IMR-90 (cell line): ENCODE data around the gene TMOD2. TPM values are rescaled to one million over a fixed set of nuclear protein-coding genes. Genes with fewer than 3 reads are reported as not detected.
A peak's percentile ranks its signal among the peaks of the same experiment; 100 is the strongest.

Source experiments
- ATAC-seq: fragments of 200-7000 bp; cut with Tn5 transposase; 2 replicates; pipeline ENCODE4 v1.9.1; 2020; ENCODE audit warnings: low read depth, mild to moderate bottlenecking, moderate library complexity
- BruUV-seq: library from RNA; stranded (reverse); fragments of 400-500 nt; replicated peaks from 2 replicates; lab custom pipeline; 2021; lab: Mats Ljungman, UMichigan
- CTCF ChIA-PET: fragments of 300-600 bp; formaldehyde crosslinking; extraction: SDS; loops from one replicate; lab custom pipeline; 2021; ENCODE audit warnings: antibody characterized with exemption; lab: Yijun Ruan, JAX
- POLR2A ChIA-PET: fragments of 300-600 bp; sonication (Branson Sonifier 250); formaldehyde crosslinking; loops from one replicate; lab custom pipeline; 2022; ENCODE audit warnings: antibody characterized with exemption; ENCODE audit not compliant: unreplicated experiment; lab: Charles Lee
- DNase-seq: peaks from one replicate; pipeline ENCODE4 v3.0.0; 2013
- H2AFZ ChIP-seq: replicated peaks from 2 replicates; pipeline ENCODE3; 2013; ENCODE audit warnings: low read length, mild to moderate bottlenecking; ENCODE audit not compliant: poor library complexity
- H2AK5ac ChIP-seq: 2 replicates; pipeline ENCODE4 v1.6.1; 2013; ENCODE audit warnings: low read depth, low read length, inconsistent platforms
- H2AK9ac ChIP-seq: replicated peaks from 2 replicates; pipeline ENCODE3; 2013; ENCODE audit warnings: mild to moderate bottlenecking, low read depth, low read length, moderate library complexity; ENCODE audit not compliant: poor library complexity
- H2BK120ac ChIP-seq: 2 replicates; pipeline ENCODE4 v1.6.1; 2013; ENCODE audit warnings: low read depth, low read length, inconsistent platforms
- H2BK15ac ChIP-seq: 3 replicates; pipeline ENCODE4 v1.6.1; 2013; ENCODE audit warnings: low read depth, low read length, inconsistent platforms
- H2BK20ac ChIP-seq: 2 replicates; pipeline ENCODE4 v1.6.1; 2013; ENCODE audit warnings: low read depth, mild to moderate bottlenecking, inconsistent platforms, low read length, moderate library complexity
- H2BK5ac ChIP-seq: 2 replicates; pipeline ENCODE4 v1.6.1; 2013; ENCODE audit warnings: mild to moderate bottlenecking, low read depth, low read length, inconsistent platforms; ENCODE audit not compliant: poor library complexity, severe bottlenecking
- H3K14ac ChIP-seq: replicated peaks from 2 replicates; pipeline ENCODE4 v1.6.1; 2013; ENCODE audit warnings: low read depth, low read length, inconsistent platforms
- H3K18ac ChIP-seq: 2 replicates; pipeline ENCODE4 v1.6.1; 2013; ENCODE audit warnings: low read depth, low read length, control low read depth
- H3K23ac ChIP-seq: 2 replicates; pipeline ENCODE4 v1.6.1; 2013; ENCODE audit warnings: low read depth, low read length, inconsistent platforms
- H3K27ac ChIP-seq: 2 replicates; pipeline ENCODE4 v1.5.1; 2013; ENCODE audit warnings: mild to moderate bottlenecking, control low read depth, low read length; ENCODE audit not compliant: insufficient read depth
- H3K27me3 ChIP-seq: 2 replicates; pipeline ENCODE4 v1.6.1; 2013; ENCODE audit warnings: low read length; ENCODE audit not compliant: control insufficient read depth, insufficient read depth
- H3K36me3 ChIP-seq: 2 replicates; pipeline ENCODE4 v1.6.1; 2013; ENCODE audit warnings: low read length, mixed read lengths; ENCODE audit not compliant: control insufficient read depth, insufficient read depth
- H3K4ac ChIP-seq: 2 replicates; pipeline ENCODE4 v1.6.1; 2013; ENCODE audit warnings: low read depth, low read length, inconsistent platforms
- H3K4me1 ChIP-seq: 2 replicates; pipeline ENCODE4 v1.6.1; 2013; ENCODE audit warnings: low read length, mixed read lengths; ENCODE audit not compliant: control insufficient read depth, insufficient read depth
- H3K4me2 ChIP-seq: 2 replicates; pipeline ENCODE4 v1.6.1; 2013; ENCODE audit warnings: low read depth, mild to moderate bottlenecking, control low read depth, low read length, moderate library complexity
- H3K4me3 ChIP-seq: 2 replicates; pipeline ENCODE4 v1.5.1; 2013; ENCODE audit warnings: low read depth, mild to moderate bottlenecking, control low read depth, low read length, moderate library complexity; ENCODE audit not compliant: insufficient read depth
- H3K56ac ChIP-seq: 2 replicates; pipeline ENCODE4 v1.6.1; 2013; ENCODE audit warnings: low read length, inconsistent platforms; ENCODE audit not compliant: insufficient read depth; ENCODE audit errors: extremely low read depth
- H3K79me1 ChIP-seq, 2 experiments: 2 replicates each; pipeline ENCODE4 v1.6.1; 2013; ENCODE audit warnings: low read length in 2 of 2, inconsistent platforms in 1 of 2, low read depth in 1 of 2
- H3K9ac ChIP-seq: 2 replicates; pipeline ENCODE4 v1.6.1; 2013; ENCODE audit warnings: low read depth, low read length, control low read depth
- H3K9me1 ChIP-seq: 2 replicates; pipeline ENCODE4 v1.6.1; 2013; ENCODE audit warnings: low read length, inconsistent platforms; ENCODE audit not compliant: insufficient read depth
- H3K9me3 ChIP-seq: 2 replicates; pipeline ENCODE4 v1.6.1; 2013; ENCODE audit warnings: low read length; ENCODE audit not compliant: control insufficient read depth, insufficient read depth
- H4K20me1 ChIP-seq: 2 replicates; pipeline ENCODE4 v1.6.1; 2013; ENCODE audit warnings: low read length, inconsistent platforms; ENCODE audit not compliant: insufficient read depth
- H4K5ac ChIP-seq: 2 replicates; pipeline ENCODE4 v1.6.1; 2013; ENCODE audit warnings: mild to moderate bottlenecking, low read depth, low read length, control low read depth
- H4K8ac ChIP-seq, 2 experiments: 2 replicates each; pipeline ENCODE4 v1.6.1; 2013; ENCODE audit warnings: low read depth in 2 of 2, low read length in 2 of 2, control low read depth in 1 of 2, inconsistent platforms in 1 of 2
- H4K91ac ChIP-seq: 2 replicates; pipeline ENCODE4 v1.6.1; 2013; ENCODE audit warnings: low read depth, low read length, inconsistent platforms; ENCODE audit not compliant: insufficient read depth
- BHLHE40 ChIP-seq: fragments of 150-350 bp; IDR thresholded peaks from 2 replicates; pipeline ENCODE4 v1.6.1; 2016; ENCODE audit warnings: mild to moderate bottlenecking, low read depth, low read length
- CEBPB ChIP-seq: IDR thresholded peaks from 2 replicates; pipeline ENCODE4 v1.6.1; 2012; ENCODE audit warnings: low read depth, low read length, improper control_type of control experiment
- ELK1 ChIP-seq: fragments of 150-350 bp; IDR thresholded peaks from 2 replicates; pipeline ENCODE4 v1.6.1; 2016; ENCODE audit warnings: low read depth, mild to moderate bottlenecking, low read length, moderate library complexity, borderline replicate concordance
- FOS ChIP-seq: fragments of 150-350 bp; IDR thresholded peaks from 2 replicates; pipeline ENCODE4 v1.6.1; 2016; ENCODE audit warnings: low read depth, low read length
- RFX5 ChIP-seq: IDR thresholded peaks from 2 replicates; pipeline ENCODE4 v1.8.0; 2012; ENCODE audit warnings: low read depth, mild to moderate bottlenecking, low read length, moderate library complexity
- SMC3 ChIP-seq: fragments of 150-350 bp; IDR thresholded peaks from 2 replicates; pipeline ENCODE4 v1.6.1; 2016; ENCODE audit warnings: low read depth, mild to moderate bottlenecking, antibody characterized with exemption, low read length, moderate library complexity
- USF2 ChIP-seq: fragments of 150-350 bp; IDR thresholded peaks from 2 replicates; pipeline ENCODE4 v1.6.1; 2017; ENCODE audit warnings: mild to moderate bottlenecking, antibody characterized with exemption, low read length, low read depth
- WGBS, 2 experiments: methylation state at CpG; one replicate each; pipeline versions ENCODE4 v1.1.5 to v1.1.7; 2013; ENCODE audit warnings: missing lambda C conversion rate in 2 of 2; ENCODE audit not compliant: insufficient read length in 1 of 2; ENCODE audit errors: extremely low coverage in 2 of 2; 5-methylcytosine and 5-hydroxymethylcytosine counted together
- dilution Hi-C: fragments of 300-500 bp; cut with HindIII; formaldehyde crosslinking; loops from one replicate; pipeline ENCODE4 v1.14.3; 2018; ENCODE audit warnings: low sequenced_read_pairs; ENCODE audit not compliant: unreplicated experiment
- in situ Hi-C: fragments of 300-500 bp; cut with MboI; formaldehyde crosslinking; loops from 3 replicates; pipeline ENCODE4 v1.14.3; 2019; ENCODE audit warnings: low sequenced_read_pairs, inconsistent platforms, mixed read lengths
- intact Hi-C: fragments of 100-400 bp; cut with micrococcal nuclease; formaldehyde crosslinking; loops from 2 replicates; pipeline ENCODE4 v1.10.0; 2022
- polyA plus RNA-seq, 3 experiments: library from polyadenylated mRNA; depleted of rRNA; stranded (reverse); fragments of >200 nt; gene quantifications; 2 replicates each; pipeline ENCODE4 v1.2.3, GENCODE V29; 2012; ENCODE audit warnings: low replicate concordance in 1 of 3
- total RNA-seq: library from RNA; depleted of rRNA; stranded (reverse); fragments of >200 nt; gene quantifications from 2 replicates; pipeline ENCODE4 v1.2.3, GENCODE V29; 2012

The TMOD2 gene
- total and polyA plus RNA-seq, 2 of the 4 experiments (the other 2 are of a cell fraction), result 2.8 to 5.4 TPM

DNA sequence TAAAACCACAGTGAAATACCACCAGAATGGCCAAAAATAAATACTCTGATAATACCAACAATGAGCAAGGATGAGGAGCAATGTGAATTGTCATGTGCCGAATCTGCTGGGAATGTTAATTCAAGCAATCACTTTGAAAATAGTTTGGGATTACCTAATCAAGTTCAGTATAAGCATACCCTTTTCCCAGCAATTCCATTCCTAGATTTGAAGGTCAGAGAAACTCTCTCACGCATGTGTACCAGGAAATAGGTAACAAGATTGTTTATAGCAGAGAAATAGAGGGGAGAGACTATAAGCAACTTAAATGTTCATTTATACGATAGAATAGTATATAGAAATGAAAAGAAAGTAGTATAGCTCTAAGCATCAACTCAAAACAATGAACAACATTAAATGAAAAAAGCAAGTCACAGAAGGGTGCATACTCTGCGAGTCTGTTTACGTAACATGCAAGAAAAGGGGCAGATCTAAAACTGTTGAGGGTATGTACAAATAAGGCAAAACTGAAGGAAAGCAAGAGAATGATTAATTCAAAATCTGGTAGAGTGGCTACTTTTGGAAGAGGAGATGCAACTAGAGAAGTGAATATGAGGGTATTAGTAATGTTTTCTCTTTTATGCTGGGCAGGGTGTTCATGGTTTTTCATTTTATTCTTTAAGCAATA lies 105.5 kb downstream of the TMOD2 start:
- Histone ChIP-seq H4K20me1 (peaks cover 61% of the 10 kb centered on the region; the same call in 1 of the 2 replicates), H3K36me3 (no peaks in the 10 kb centered on the region), H2AFZ (no peak overlapping the region), H3K4me2 (peak overlapping the region; percentile 72), H2AK5ac (no peak overlapping the region), H3K9ac (no peak overlapping the region; the same call in 1 of the 2 replicates), H3K4me1 (peaks cover 8% of the 10 kb centered on the region), H2BK120ac (no peak overlapping the region), H3K27ac (peak overlapping the region; percentile 57; the same call in 1 of the 2 replicates), H4K91ac (no peak overlapping the region), H3K9me1 (peaks cover 6% of the 10 kb centered on the region; the same call in 1 of the 2 replicates), H2AK9ac (no peak overlapping the region), H3K4me3 (no peak overlapping the region), H3K9me3 (no peaks in the 10 kb centered on the region), H3K79me1 (peaks cover 42 to 84% of the 10 kb centered on the region in 2 experiments), H3K18ac (no peak overlapping the region; the same call in 1 of the 2 replicates), H2BK20ac (no peak overlapping the region), H3K4ac (no peak overlapping the region), H4K8ac (peak overlapping the region in 1 of 2 experiments; percentile 17; a peak in 1 of 4 replicates), H3K14ac (no peak overlapping the region), H2BK15ac (no peak overlapping the region), H3K23ac (no peak overlapping the region), H4K5ac (0 out of 2 replicates have a peak overlapping the region, but pooled peaks have one; percentile 29), H3K27me3 (no peaks in the 10 kb centered on the region), H2BK5ac (peak overlapping the region; percentile 58), H3K56ac (no peak overlapping the region)
- no TSS peak for BruUV-seq
- TF ChIP-seq BHLHE40, result no peak
- TF ChIP-seq CEBPB, result no peak
- TF ChIP-seq FOS, result no peak
- TF ChIP-seq ELK1, result no peak
- TF ChIP-seq USF2, result no peak
- TF ChIP-seq SMC3, result no peak
- TF ChIP-seq RFX5, result no peak
- ChIA-PET POLR2A (interaction anchor here (0.9 kb wide), 1 partner anchor 12 kb away, joined by 3 read pairs; no protein-coding TSS in a partner anchor), CTCF (interaction anchor here (0.6 to 1.3 kb wide), 2 partner anchors 12 to 14 kb away, joined by 3 read pairs; no protein-coding TSS in a partner anchor)
- intact Hi-C loops (no loop called here), in situ Hi-C loops (no loop called here), dilution Hi-C loops (no loop called here)
- WGBS, 2 experiments, result 100% methylated on average over 1 of the region's 5 CpGs; no CpG with 5 or more reads in 1 of the 2 experiments
- DNase-seq, result peak; percentile 21
- peak; percentile 57 for ATAC-seq
